Loucy (cell line): ENCODE measurements around the gene DPEP3.

Source experiments
- H2AFZ ChIP-seq: fragments of 200-600 bp; sonication (generic); 2 replicates; pipeline ENCODE4 v1.6.0; 2016; ENCODE audit warnings: antibody characterized with exemption, mild to moderate bottlenecking, low read length, moderate library complexity
- H3F3A ChIP-seq: fragments of 200-600 bp; 2 replicates; pipeline ENCODE4 v1.6.0; 2016; ENCODE audit warnings: antibody characterized with exemption, low read depth, mild to moderate bottlenecking
- H3K27me3 ChIP-seq: fragments of 200-600 bp; sonication (generic); 2 replicates; pipeline ENCODE4 v1.6.1; 2014; ENCODE audit warnings: low read length, mild to moderate bottlenecking; ENCODE audit not compliant: insufficient read depth, poor library complexity, severe bottlenecking
- H3K36me3 ChIP-seq: fragments of 200-600 bp; sonication (generic); 2 replicates; pipeline ENCODE4 v1.6.1; 2016; ENCODE audit warnings: low read length; ENCODE audit not compliant: insufficient read depth
- H3K4me1 ChIP-seq: fragments of 200-600 bp; sonication (generic); 2 replicates; pipeline ENCODE4 v1.5.1; 2014; ENCODE audit warnings: low read length, mild to moderate bottlenecking; ENCODE audit not compliant: insufficient read depth, poor library complexity, severe bottlenecking
- H3K4me2 ChIP-seq: fragments of 200-600 bp; sonication (generic); 2 replicates; pipeline ENCODE4 v1.6.0; 2014; ENCODE audit warnings: antibody characterized with exemption, low read length, low read depth, mild to moderate bottlenecking; ENCODE audit not compliant: poor library complexity, severe bottlenecking
- H3K4me3 ChIP-seq: fragments of 200-600 bp; sonication (generic); 2 replicates; pipeline ENCODE4 v1.5.1; 2014; ENCODE audit warnings: low read length, mild to moderate bottlenecking, mixed read lengths; ENCODE audit not compliant: poor library complexity, severe bottlenecking
- H3K79me2 ChIP-seq: fragments of 200-600 bp; sonication (generic); 2 replicates; pipeline ENCODE4 v1.6.1; 2014; ENCODE audit warnings: low read length; ENCODE audit not compliant: insufficient read depth
- H3K9ac ChIP-seq: fragments of 200-600 bp; sonication (generic); 2 replicates; pipeline ENCODE4 v1.6.0; 2014; ENCODE audit warnings: mild to moderate bottlenecking, low read depth, low read length, moderate library complexity; ENCODE audit not compliant: poor library complexity, severe bottlenecking
- H3K9me2 ChIP-seq: fragments of 200-600 bp; sonication (generic); replicated peaks from 2 replicates; pipeline ENCODE4 v1.6.1; 2016; ENCODE audit warnings: low read depth, low read length, mixed read lengths
- H3K9me3 ChIP-seq: fragments of 200-600 bp; sonication (generic); 2 replicates; pipeline ENCODE4 v1.6.1; 2014; ENCODE audit warnings: mild to moderate bottlenecking, antibody characterized with exemption, low read length, low read depth; ENCODE audit not compliant: insufficient read depth
- H4K20me1 ChIP-seq: fragments of 200-600 bp; sonication (generic); 2 replicates; pipeline ENCODE4 v1.6.0; 2014; ENCODE audit warnings: antibody characterized with exemption, low read length, mild to moderate bottlenecking; ENCODE audit not compliant: insufficient read depth, poor library complexity, severe bottlenecking
- CTCF ChIP-seq: fragments of 200-600 bp; sonication (generic); conservative IDR thresholded peaks from 2 replicates; pipeline ENCODE4 v1.5.1; 2014; ENCODE audit warnings: mild to moderate bottlenecking, antibody characterized with exemption, low read length
- EZH2phosphoT487 ChIP-seq: fragments of 200-600 bp; IDR thresholded peaks from 2 replicates; pipeline ENCODE4 v1.6.1; 2018; ENCODE audit warnings: antibody characterized with exemption, mild to moderate bottlenecking, moderate library complexity, borderline replicate concordance

The DPEP3 gene

GRCh38 chr16:67964477-67965131 is 15.7 kb downstream of the DPEP3 start:
- peaks cover 18% of the 10 kb centered on the region for H3K4me1 ChIP-seq
- H4K20me1 ChIP-seq, result no peaks in the 10 kb centered on the region
- H3K79me2 ChIP-seq, result no peaks in the 10 kb centered on the region
- no peak overlapping the region for H2AFZ ChIP-seq
- no peak overlapping the region for H3K4me2 ChIP-seq
- TF ChIP-seq CTCF, result no peak
- TF ChIP-seq EZH2phosphoT487, result no peak
- no peaks in the 10 kb centered on the region for H3K27me3 ChIP-seq
- no peaks in the 10 kb centered on the region for H3K9me2 ChIP-seq
- no peaks in the 10 kb centered on the region for H3K9me3 ChIP-seq
- no peak overlapping the region for H3K9ac ChIP-seq
- H3K36me3 ChIP-seq, result no peaks in the 10 kb centered on the region
- H3F3A ChIP-seq, result no peaks in the 10 kb centered on the region
- no peak overlapping the region for H3K4me3 ChIP-seq

GRCh38 chr16:67963662-67964321 is 16.5 kb downstream of the DPEP3 start:
- H3K36me3 ChIP-seq, result no peaks in the 10 kb centered on the region
- no peaks in the 10 kb centered on the region for H3K27me3 ChIP-seq
- peaks cover 15% of the 10 kb centered on the region for H3K4me1 ChIP-seq
- no peaks in the 10 kb centered on the region for H3K79me2 ChIP-seq
- no peak overlapping the region for H3K9ac ChIP-seq
- no peaks in the 10 kb centered on the region for H3K9me2 ChIP-seq
- no peaks in the 10 kb centered on the region for H3K9me3 ChIP-seq
- no peaks in the 10 kb centered on the region for H3F3A ChIP-seq
- TF ChIP-seq EZH2phosphoT487, result no peak
- TF ChIP-seq CTCF, result no peak
- H3K4me2 ChIP-seq, result no peak overlapping the region
- H3K4me3 ChIP-seq, result no peak overlapping the region
- no peak overlapping the region for H2AFZ ChIP-seq
- H4K20me1 ChIP-seq, result no peaks in the 10 kb centered on the region

- no peaks in the 10 kb centered on the region for H3K9me2 ChIP-seq
- H3K36me3 ChIP-seq, result no peaks in the 10 kb centered on the region
- no peaks in the 10 kb centered on the region for H4K20me1 ChIP-seq
- H3K4me1 ChIP-seq, result peaks cover 12% of the 10 kb centered on the region
- H3F3A ChIP-seq, result no peaks in the 10 kb centered on the region
- no peak overlapping the region for H2AFZ ChIP-seq
- H3K4me3 ChIP-seq, result no peak overlapping the region
- no peaks in the 10 kb centered on the region for H3K9me3 ChIP-seq
- H3K4me2 ChIP-seq, result no peak overlapping the region
- TF ChIP-seq EZH2phosphoT487 (no peak), CTCF (no peak)
- no peaks in the 10 kb centered on the region for H3K27me3 ChIP-seq
- no peak overlapping the region for H3K9ac ChIP-seq
- H3K79me2 ChIP-seq, result no peaks in the 10 kb centered on the region
Observed at GRCh38 chr16:67963292-67963661, 17.0 kb downstream of the DPEP3 start.
